C4-2B (cell line): Measurements from ENCODE around the gene ANKRD63.

ENCODE experiments used
- ZFX ChIP-seq: fragments of 450-650 bp; IDR thresholded peaks from 2 replicates; pipeline ENCODE4 v1.6.1; 2017
- TF ChIP-seq, protein P1 (sequence below): fragments of 450-650 bp; conservative IDR thresholded peaks from 2 replicates; pipeline ENCODE4 v1.5.1; 2017; ENCODE audit warnings: mild to moderate bottlenecking

DNA sequence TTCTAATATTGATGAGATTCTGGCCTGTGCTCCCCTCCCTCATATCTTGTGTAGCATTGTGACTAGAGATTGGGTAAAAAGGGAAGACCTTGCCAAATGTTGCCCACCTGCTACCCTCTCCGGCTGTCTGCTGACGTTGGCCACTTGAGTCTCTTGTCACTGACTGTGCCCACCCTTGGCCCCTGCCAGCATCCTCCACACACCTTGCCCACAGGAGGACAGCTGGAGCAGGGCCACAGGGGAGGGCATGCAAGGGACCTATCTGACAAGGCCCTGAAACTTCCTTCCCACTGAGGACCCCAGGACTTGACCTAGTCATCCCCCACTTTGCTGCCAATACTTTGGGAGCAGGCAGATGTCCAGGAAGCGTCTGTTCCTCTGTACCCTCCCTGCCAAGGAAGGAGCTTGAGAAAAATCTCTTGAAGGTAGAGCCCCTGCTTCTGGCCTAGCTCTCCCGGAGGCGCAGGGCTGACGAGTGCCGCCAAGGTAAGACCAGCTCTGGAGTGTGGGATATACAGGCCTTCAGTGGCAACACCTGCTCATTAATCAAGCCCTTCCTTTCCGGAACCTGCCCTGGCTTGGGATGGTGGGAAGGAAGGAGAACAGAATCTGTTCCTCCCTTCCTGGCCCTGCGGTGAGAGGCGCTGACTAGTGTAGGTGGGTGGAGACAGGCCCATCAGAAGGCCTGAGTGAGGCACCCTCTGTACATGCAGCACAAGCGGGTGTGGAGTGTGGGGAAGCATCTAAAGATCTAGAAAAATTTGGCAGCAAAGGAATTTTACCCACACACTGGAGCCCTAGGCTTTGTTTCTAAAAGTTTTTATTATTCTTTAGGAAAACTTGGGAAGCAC is 48.9 kb downstream of the ANKRD63 start:
- TF ChIP-seq, protein P1, sequence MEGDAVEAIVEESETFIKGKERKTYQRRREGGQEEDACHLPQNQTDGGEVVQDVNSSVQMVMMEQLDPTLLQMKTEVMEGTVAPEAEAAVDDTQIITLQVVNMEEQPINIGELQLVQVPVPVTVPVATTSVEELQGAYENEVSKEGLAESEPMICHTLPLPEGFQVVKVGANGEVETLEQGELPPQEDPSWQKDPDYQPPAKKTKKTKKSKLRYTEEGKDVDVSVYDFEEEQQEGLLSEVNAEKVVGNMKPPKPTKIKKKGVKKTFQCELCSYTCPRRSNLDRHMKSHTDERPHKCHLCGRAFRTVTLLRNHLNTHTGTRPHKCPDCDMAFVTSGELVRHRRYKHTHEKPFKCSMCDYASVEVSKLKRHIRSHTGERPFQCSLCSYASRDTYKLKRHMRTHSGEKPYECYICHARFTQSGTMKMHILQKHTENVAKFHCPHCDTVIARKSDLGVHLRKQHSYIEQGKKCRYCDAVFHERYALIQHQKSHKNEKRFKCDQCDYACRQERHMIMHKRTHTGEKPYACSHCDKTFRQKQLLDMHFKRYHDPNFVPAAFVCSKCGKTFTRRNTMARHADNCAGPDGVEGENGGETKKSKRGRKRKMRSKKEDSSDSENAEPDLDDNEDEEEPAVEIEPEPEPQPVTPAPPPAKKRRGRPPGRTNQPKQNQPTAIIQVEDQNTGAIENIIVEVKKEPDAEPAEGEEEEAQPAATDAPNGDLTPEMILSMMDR: no peak
- TF ChIP-seq ZFX: no peak
